Thyroid gland (tissue), 4 donors: ENCODE measurements around the gene PCYOX1L. TPM values are rescaled to one million over a fixed set of nuclear protein-coding genes. Genes with fewer than 3 reads are reported as not detected.
A peak's percentile ranks its signal among the peaks of the same experiment; 100 is the strongest.

ENCODE experiments used
- DNase-seq, 2 donors: peaks; one replicate each; pipeline ENCODE4 v3.0.0-alpha.2; 2019
- H3K27ac ChIP-seq, 3 donors: fragments of 200-600 bp; sonication (generic); 1 replicate in 2 of 3; 2 replicates in 1 of 3; pipeline ENCODE4 v1.5.1; 2016 to 2019; ENCODE audit warnings: mild to moderate bottlenecking in 1 of 3, moderate library complexity in 1 of 3
- H3K27me3 ChIP-seq: fragments of 200-600 bp; sonication (generic); one replicate; pipeline ENCODE4 v1.5.1; 2019
- H3K36me3 ChIP-seq, 2 donors: fragments of 200-600 bp; sonication (generic); one replicate each; pipeline ENCODE4 v1.5.1; 2016 to 2019
- H3K4me1 ChIP-seq, 2 donors: fragments of 200-600 bp; sonication (generic); one replicate each; pipeline ENCODE4 v1.5.1; 2017 to 2019
- H3K4me3 ChIP-seq, 3 donors: fragments of 200-600 bp; sonication (generic); replicated peaks in 1 of 3; 1 replicate in 2 of 3; 2 replicates in 1 of 3; pipeline ENCODE4 v1.5.1; 2016; ENCODE audit warnings: mild to moderate bottlenecking in 1 of 3
- H3K9me3 ChIP-seq: fragments of 200-600 bp; sonication (generic); one replicate; pipeline ENCODE4 v1.5.1; 2017
- CTCF ChIP-seq, 6 experiments: fragments of 200-600 bp in 3 of 6; fragments of 450-650 bp in 3 of 6; sonication (generic) in 3 of 6; IDR thresholded peaks; one replicate each; pipeline ENCODE4 v1.5.1; 2016 to 2019; ENCODE audit warnings: antibody characterized with exemption in 6 of 6, mild to moderate bottlenecking in 2 of 6, inconsistent platforms in 1 of 6, moderate library complexity in 1 of 6
- POLR2A ChIP-seq, 2 donors: fragments of 450-650 bp; IDR thresholded peaks; one replicate each; pipeline ENCODE4 v1.6.1; 2017; ENCODE audit warnings: antibody characterized with exemption in 2 of 2, mild to moderate bottlenecking in 2 of 2, moderate library complexity in 1 of 2
- WGBS, 2 donors: methylation state at CpG; one replicate each; pipeline ENCODE4 v1.1.5; 2017; 5-methylcytosine and 5-hydroxymethylcytosine counted together
- intact Hi-C: fragments of 100-400 bp; cut with DNase I; formaldehyde crosslinking; loops from one replicate; pipeline ENCODE4 v1.15.1; 2023
- total RNA-seq, 4 donors: library from RNA; depleted of rRNA; stranded (reverse); fragments of >200 nt; gene quantifications; one replicate each; pipeline ENCODE4 v1.2.3, GENCODE V29; 2016

Gene PCYOX1L
- total RNA-seq, 4 donors from 2014 or later, result 1.8 to 4.4 (median 2.4) TPM

GRCh38 chr5:149319174-149319573 lies 38.7 kb upstream of the PCYOX1L start:
- 90 to 96% methylated on average over 3 of the region's 3 CpGs for WGBS, 2 donors
- H3K4me3 ChIP-seq, result no peak overlapping the region
- TF ChIP-seq CTCF (IDR thresholded peaks at IDR 0.05) (no peak), POLR2A (IDR thresholded peaks at IDR 0.05) (no peak)
- peaks cover 12 to 14% of the 10 kb centered on the region in 2 donors for H3K4me1 ChIP-seq
- no peak overlapping the region for H3K27ac ChIP-seq
- intact Hi-C loops, result loop anchor here (5.0 to 10.0 kb wide), 2 partner anchors 53 to 246 kb away; no protein-coding TSS in a partner anchor
- DNase-seq, result no peak
- no peaks in the 10 kb centered on the region for H3K36me3 ChIP-seq
- no peaks in the 10 kb centered on the region for H3K9me3 ChIP-seq
- no peaks in the 10 kb centered on the region for H3K27me3 ChIP-seq

- 26 to 27% methylated on average over 4 of the region's 4 CpGs for WGBS, 2 donors
- no peak for TF ChIP-seq CTCF (IDR thresholded peaks at IDR 0.05)
- TF ChIP-seq POLR2A (IDR thresholded peaks at IDR 0.05), result peak in 1 of 2 donors; percentile 35
- peaks cover 12 to 14% of the 10 kb centered on the region in 2 donors for H3K4me1 ChIP-seq
- peak overlapping the region; percentile 46 to 74 (median 70) for H3K27ac ChIP-seq
- no peak overlapping the region for H3K4me3 ChIP-seq
- no peaks in the 10 kb centered on the region for H3K36me3 ChIP-seq
- no peaks in the 10 kb centered on the region for H3K9me3 ChIP-seq
- no peaks in the 10 kb centered on the region for H3K27me3 ChIP-seq
- intact Hi-C loops, result loop anchor here (5.0 kb wide), 1 partner anchor 111 kb away; no protein-coding TSS in a partner anchor
- DNase-seq, result peak; percentile 93 to 96
Observed at GRCh38 chr5:149320791-149321330, 37.0 kb upstream of the PCYOX1L start.

- Histone ChIP-seq H3K4me1 (peaks cover 11 to 12% of the 10 kb centered on the region in 2 donors), H3K27me3 (no peaks in the 10 kb centered on the region), H3K9me3 (no peaks in the 10 kb centered on the region), H3K36me3 (no peaks in the 10 kb centered on the region), H3K4me3 (no peak overlapping the region), H3K27ac (peak overlapping the region in 1 of 3 donors; percentile 13)
- 84 to 88% methylated on average over 12 of the region's 12 CpGs for WGBS, 2 donors
- intact Hi-C loops, result loop anchor here (5.0 kb wide), 1 partner anchor 110 kb away; no protein-coding TSS in a partner anchor
- no peak for DNase-seq
- no peak for TF ChIP-seq CTCF (IDR thresholded peaks at IDR 0.05)
- TF ChIP-seq POLR2A (IDR thresholded peaks at IDR 0.05), result no peak
Observed at GRCh38 chr5:149322518-149322917, 35.3 kb upstream of the PCYOX1L start.

GRCh38 chr5:149323210-149323609 lies 34.6 kb upstream of the PCYOX1L start:
- TF ChIP-seq CTCF (IDR thresholded peaks at IDR 0.05) (no peak), POLR2A (IDR thresholded peaks at IDR 0.05) (no peak)
- no peak overlapping the region for H3K4me3 ChIP-seq
- intact Hi-C loops, result loop anchor here (5.0 kb wide), 1 partner anchor 109 kb away; no protein-coding TSS in a partner anchor
- H3K27ac ChIP-seq, result peak overlapping the region in 2 of 3 donors; percentile 13 to 24
- H3K27me3 ChIP-seq, result no peaks in the 10 kb centered on the region
- H3K4me1 ChIP-seq, result peaks cover 11 to 12% of the 10 kb centered on the region in 2 donors
- no peak for DNase-seq
- no peaks in the 10 kb centered on the region for H3K36me3 ChIP-seq
- no peaks in the 10 kb centered on the region for H3K9me3 ChIP-seq

GRCh38 chr5:149323621-149324205 lies 34.1 kb upstream of the PCYOX1L start:
- Histone ChIP-seq H3K4me1 (peaks cover 11 to 12% of the 10 kb centered on the region in 2 donors), H3K27me3 (no peaks in the 10 kb centered on the region), H3K4me3 (no peak overlapping the region), H3K36me3 (no peaks in the 10 kb centered on the region), H3K9me3 (no peaks in the 10 kb centered on the region), H3K27ac (no peak overlapping the region)
- 87 to 88% methylated on average over 2 of the region's 2 CpGs for WGBS, 2 donors
- no peak for DNase-seq
- intact Hi-C loops, result loop anchor here (5.0 kb wide), 1 partner anchor 109 kb away; no protein-coding TSS in a partner anchor
- TF ChIP-seq POLR2A (IDR thresholded peaks at IDR 0.05) (no peak), CTCF (IDR thresholded peaks at IDR 0.05) (no peak)
